ENCODE measurements around the gene LY6G5C. TPM values are rescaled to one million over a fixed set of nuclear protein-coding genes. Genes with fewer than 3 reads are reported as not detected.

The LY6G5C gene
- total and polyA plus RNA-seq, 9 of the 15 experiments (the other 6 are each of a cell fraction or from before 2014, with no cell fraction given): 0.10 to 0.67 (median 0.46) TPM; not detected in 4

DNA sequence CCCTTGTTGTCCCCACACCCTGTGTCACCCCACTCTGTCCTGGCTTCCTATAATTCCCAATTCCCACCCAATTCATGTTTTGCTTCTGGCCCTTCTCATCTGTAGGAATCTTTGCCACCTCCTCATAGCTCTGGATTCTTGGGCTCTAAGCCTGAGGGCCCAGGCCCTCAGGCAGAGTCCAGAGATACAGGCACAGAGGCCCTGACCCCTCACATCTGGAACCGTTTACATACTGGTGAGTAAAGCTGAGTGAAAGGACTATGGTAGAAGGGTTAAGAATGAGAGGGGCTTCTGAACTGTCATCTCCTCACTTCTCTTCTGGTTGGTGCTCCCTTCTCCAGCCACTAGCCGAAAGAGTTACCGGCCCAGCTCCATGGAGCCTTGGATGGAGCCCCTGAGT lies 46.7 kb downstream of the LY6G5C start:
- H2AFZ ChIP-seq (ENCODE audit: low read depth, low read length): no peak overlapping the region
- H3K4me2 ChIP-seq (ENCODE audit: insufficient read depth, low read length): no peak overlapping the region
- no peaks in the 10 kb centered on the region for H3K27me3 ChIP-seq (ENCODE audit: control insufficient read depth in 2 of 2, insufficient read depth in 2 of 2, low read length in 2 of 2)
- DNase-seq (ENCODE audit: extremely low read depth in 1 of 4, low spot score in 3 of 4): no peak
- CTCF ChIA-PET (ENCODE audit: low intra/inter-chr PET ratio): no interaction called here
- no peak for ATAC-seq
- 87% methylated on average over 3 of the region's 3 CpGs for WGBS (ENCODE audit: insufficient coverage, low coverage, missing lambda C conversion rate)
- H3K27ac ChIP-seq (ENCODE audit: extremely low read depth, low read depth, low read length): no peak overlapping the region
- H3K4me3 ChIP-seq: no peak overlapping the region
- peaks cover 7% of the 10 kb centered on the region; the same call in 1 of the 3 replicates for H3K79me2 ChIP-seq (ENCODE audit: control insufficient read depth, insufficient read depth, low read length)
- intact Hi-C loops (cut with micrococcal nuclease) (no loop called here), in situ Hi-C loops (cut with MboI) (no loop called here)
- peak; percentile 35 for FAIRE-seq
- H3K9me3 ChIP-seq (replicated peaks; ENCODE audit: control insufficient read depth, insufficient read depth, low read depth, low read length): no peaks in the 10 kb centered on the region
- peaks cover 98% of the 10 kb centered on the region for H3K36me3 ChIP-seq (ENCODE audit: control insufficient read depth, insufficient read depth, low read length)
- H3K9ac ChIP-seq (ENCODE audit: insufficient read depth in 1 of 2, low read depth in 2 of 2, low read length in 2 of 2): no peak overlapping the region
- H3K4me1 ChIP-seq (replicated peaks in 1 of 2; ENCODE audit: control insufficient read depth in 2 of 2, insufficient read depth in 2 of 2, low read length in 2 of 2): peaks cover 3 to 27% of the 10 kb centered on the region in 2 experiments; a peak in 4 of 5 replicates
- TF ChIP-seq GATA2 (CRISPR knock-in tag; IDR thresholded peaks at IDR 0.05): no peak
- TF ChIP-seq, protein P1, sequence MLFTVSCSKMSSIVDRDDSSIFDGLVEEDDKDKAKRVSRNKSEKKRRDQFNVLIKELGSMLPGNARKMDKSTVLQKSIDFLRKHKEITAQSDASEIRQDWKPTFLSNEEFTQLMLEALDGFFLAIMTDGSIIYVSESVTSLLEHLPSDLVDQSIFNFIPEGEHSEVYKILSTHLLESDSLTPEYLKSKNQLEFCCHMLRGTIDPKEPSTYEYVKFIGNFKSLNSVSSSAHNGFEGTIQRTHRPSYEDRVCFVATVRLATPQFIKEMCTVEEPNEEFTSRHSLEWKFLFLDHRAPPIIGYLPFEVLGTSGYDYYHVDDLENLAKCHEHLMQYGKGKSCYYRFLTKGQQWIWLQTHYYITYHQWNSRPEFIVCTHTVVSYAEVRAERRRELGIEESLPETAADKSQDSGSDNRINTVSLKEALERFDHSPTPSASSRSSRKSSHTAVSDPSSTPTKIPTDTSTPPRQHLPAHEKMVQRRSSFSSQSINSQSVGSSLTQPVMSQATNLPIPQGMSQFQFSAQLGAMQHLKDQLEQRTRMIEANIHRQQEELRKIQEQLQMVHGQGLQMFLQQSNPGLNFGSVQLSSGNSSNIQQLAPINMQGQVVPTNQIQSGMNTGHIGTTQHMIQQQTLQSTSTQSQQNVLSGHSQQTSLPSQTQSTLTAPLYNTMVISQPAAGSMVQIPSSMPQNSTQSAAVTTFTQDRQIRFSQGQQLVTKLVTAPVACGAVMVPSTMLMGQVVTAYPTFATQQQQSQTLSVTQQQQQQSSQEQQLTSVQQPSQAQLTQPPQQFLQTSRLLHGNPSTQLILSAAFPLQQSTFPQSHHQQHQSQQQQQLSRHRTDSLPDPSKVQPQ (CRISPR knock-in tag; IDR thresholded peaks at IDR 0.05; ENCODE audit: borderline replicate concordance): no peak
- TF ChIP-seq FOXJ2 (tag; IDR thresholded peaks at IDR 0.05): no peak
- no peak for TF ChIP-seq ARID2 (IDR thresholded peaks at IDR 0.05)
- no peak for TF ChIP-seq TAF15 (IDR thresholded peaks at IDR 0.05; ENCODE audit: low read depth, low read length)
- no peak for TF ChIP-seq CBX5 (IDR thresholded peaks at IDR 0.05; ENCODE audit: borderline replicate concordance, low read depth)
- TF ChIP-seq ZC3H8 (IDR thresholded peaks at IDR 0.05): no peak
- peaks cover 27% of the 10 kb centered on the region for H4K20me1 ChIP-seq (replicated peaks; ENCODE audit: control insufficient read depth, insufficient read depth, low read length)
- POLR2A ChIA-PET: interaction anchor here (0.6 to 14.8 kb wide), 6 partner anchors 8 to 80 kb away, joined by 3 to 274 read pairs (median 48); partner anchors contain the start of genes APOM, BAG6, GPANK1 and PRRC2A
- BruUV-seq (replicated peaks): no TSS peak
- H3K9me1 ChIP-seq (ENCODE audit: control insufficient read depth, insufficient read depth, low read length): no peaks in the 10 kb centered on the region
